Measurements from ENCODE around the gene MAFB.

The MAFB gene

DNA sequence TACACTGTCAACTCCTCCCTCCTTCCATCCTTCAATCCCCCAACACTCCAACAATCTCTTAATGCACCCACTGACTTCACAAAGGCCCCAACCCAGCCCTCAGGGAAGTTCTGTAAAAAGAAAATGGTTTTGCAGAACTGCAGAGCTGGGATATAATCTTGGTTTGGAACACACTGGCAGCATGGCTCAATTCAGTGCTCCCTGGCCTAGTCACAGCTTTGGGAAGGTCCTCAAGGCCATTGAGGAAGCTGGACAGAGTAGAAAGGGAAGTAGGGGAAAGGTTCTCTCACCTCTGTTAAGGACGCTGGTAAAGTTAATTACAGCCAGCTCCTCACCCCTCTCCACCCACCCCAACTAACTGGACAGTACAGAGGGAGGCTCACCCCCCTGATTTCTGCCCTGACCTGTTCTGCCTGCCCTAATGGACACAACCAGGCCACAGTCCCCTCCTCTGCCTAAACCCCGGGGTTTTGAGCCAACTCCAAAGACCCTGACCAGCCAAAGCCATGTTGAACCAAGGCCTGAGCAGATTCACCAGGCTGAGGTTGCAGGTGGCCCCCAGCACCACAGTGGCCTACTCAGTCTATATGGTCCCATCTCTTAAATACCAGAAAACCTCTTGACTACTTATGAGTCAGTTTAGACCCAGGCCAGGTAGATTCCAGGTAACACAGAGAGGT lies 49.2 kb downstream of the MAFB start:
- no peak for DNase-seq
- TF ChIP-seq, protein P1, sequence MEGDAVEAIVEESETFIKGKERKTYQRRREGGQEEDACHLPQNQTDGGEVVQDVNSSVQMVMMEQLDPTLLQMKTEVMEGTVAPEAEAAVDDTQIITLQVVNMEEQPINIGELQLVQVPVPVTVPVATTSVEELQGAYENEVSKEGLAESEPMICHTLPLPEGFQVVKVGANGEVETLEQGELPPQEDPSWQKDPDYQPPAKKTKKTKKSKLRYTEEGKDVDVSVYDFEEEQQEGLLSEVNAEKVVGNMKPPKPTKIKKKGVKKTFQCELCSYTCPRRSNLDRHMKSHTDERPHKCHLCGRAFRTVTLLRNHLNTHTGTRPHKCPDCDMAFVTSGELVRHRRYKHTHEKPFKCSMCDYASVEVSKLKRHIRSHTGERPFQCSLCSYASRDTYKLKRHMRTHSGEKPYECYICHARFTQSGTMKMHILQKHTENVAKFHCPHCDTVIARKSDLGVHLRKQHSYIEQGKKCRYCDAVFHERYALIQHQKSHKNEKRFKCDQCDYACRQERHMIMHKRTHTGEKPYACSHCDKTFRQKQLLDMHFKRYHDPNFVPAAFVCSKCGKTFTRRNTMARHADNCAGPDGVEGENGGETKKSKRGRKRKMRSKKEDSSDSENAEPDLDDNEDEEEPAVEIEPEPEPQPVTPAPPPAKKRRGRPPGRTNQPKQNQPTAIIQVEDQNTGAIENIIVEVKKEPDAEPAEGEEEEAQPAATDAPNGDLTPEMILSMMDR (IDR thresholded peaks at IDR 0.05; ENCODE audit: low read depth, low read length): no peak
- no peak overlapping the region for H3K4me3 ChIP-seq (ENCODE audit: low read depth, low read length)
- H3K9me3 ChIP-seq (ENCODE audit: severe bottlenecking): no peaks in the 10 kb centered on the region
- H3K27me3 ChIP-seq (ENCODE audit: insufficient read depth, low read depth, severe bottlenecking): peaks cover 79% of the 10 kb centered on the region
- no peaks in the 10 kb centered on the region for H3K36me3 ChIP-seq
- H3K27ac ChIP-seq: no peak overlapping the region

DNA sequence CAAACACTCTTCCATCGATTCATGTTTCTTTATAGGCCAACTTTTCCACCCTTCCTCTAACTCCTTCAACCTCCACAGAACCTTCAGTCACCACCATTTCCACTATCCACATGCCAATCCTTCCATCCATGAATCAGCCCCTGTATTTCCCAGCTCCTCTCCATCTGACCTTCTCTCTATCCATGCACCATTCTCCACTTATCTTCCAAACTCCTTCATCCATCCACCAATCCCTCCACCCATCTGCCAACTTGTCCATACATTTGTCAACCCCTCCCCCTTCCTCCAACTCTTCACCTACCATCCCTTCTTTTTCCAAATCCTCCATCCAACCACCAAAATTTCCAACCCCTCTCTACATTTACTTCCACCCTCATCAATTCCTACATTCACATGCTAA lies 49.9 kb downstream of the MAFB start:
- no peak overlapping the region for H3K27ac ChIP-seq
- DNase-seq: no peak
- TF ChIP-seq, protein P1 (IDR thresholded peaks at IDR 0.05; ENCODE audit: low read depth, low read length): no peak

DNA sequence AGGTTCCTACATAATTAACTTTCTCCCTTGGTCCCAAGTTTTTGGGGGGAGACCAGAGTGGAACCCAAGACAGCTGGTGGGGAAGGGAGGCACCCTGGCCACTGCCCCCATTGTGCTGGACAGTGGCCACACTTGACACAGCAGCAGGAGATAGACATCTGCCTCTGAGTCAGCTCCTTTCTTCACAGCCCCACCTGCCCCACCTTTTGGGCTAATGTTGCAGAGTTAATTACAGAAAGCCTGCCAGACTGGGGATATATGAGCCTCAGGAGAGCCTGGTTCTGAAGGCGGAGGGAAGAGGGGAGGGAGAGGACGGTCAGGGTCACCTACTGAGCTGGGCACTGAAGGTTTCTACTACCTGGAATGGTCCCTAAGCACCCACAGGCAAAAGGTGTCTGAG lies 50.6 kb downstream of the MAFB start:
- Histone ChIP-seq H3K9me3 (ENCODE audit: severe bottlenecking) (no peaks in the 10 kb centered on the region), H3K27ac (no peak overlapping the region), H3K27me3 (ENCODE audit: insufficient read depth, low read depth, severe bottlenecking) (peaks cover 76% of the 10 kb centered on the region), H3K4me3 (ENCODE audit: low read depth, low read length) (no peak overlapping the region), H3K36me3 (no peaks in the 10 kb centered on the region)
- DNase-seq: no peak
- TF ChIP-seq, protein P1 (IDR thresholded peaks at IDR 0.05; ENCODE audit: low read depth, low read length): no peak

More for the DNA sequence above, 49.9 kb downstream of the MAFB start:
- Histone ChIP-seq H3K9me3 (ENCODE audit: severe bottlenecking) (no peaks in the 10 kb centered on the region), H3K4me3 (ENCODE audit: low read depth, low read length) (no peak overlapping the region), H3K27me3 (ENCODE audit: insufficient read depth, low read depth, severe bottlenecking) (peaks cover 77% of the 10 kb centered on the region), H3K36me3 (no peaks in the 10 kb centered on the region)

DNA sequence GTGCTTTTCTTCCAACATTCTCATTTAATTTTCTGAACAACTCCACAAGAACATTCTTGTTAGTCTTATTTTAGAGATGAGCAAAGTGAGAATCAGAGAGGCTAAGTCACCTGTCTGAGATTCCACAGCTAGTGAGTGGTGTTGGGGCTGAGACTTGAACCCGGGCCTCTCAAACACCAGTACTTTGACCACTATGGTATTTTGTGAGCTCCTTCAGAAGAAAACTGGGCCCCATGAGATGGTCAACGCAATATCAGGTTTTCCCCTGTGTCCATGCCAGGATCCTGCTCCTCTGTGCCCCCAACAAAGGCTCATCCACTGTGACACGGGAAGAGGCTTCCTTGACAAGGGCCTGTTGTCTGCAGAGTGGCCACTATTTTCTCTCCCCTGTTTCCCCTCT lies 51.9 kb downstream of the MAFB start:
- H3K36me3 ChIP-seq: no peaks in the 10 kb centered on the region
- H3K27me3 ChIP-seq (ENCODE audit: insufficient read depth, low read depth, severe bottlenecking): peaks cover 73% of the 10 kb centered on the region
- no peaks in the 10 kb centered on the region for H3K9me3 ChIP-seq (ENCODE audit: severe bottlenecking)
- DNase-seq: no peak
- no peak overlapping the region for H3K4me3 ChIP-seq (ENCODE audit: low read depth, low read length)
- no peak overlapping the region for H3K27ac ChIP-seq
- TF ChIP-seq, protein P1 (IDR thresholded peaks at IDR 0.05; ENCODE audit: low read depth, low read length): no peak

DNA sequence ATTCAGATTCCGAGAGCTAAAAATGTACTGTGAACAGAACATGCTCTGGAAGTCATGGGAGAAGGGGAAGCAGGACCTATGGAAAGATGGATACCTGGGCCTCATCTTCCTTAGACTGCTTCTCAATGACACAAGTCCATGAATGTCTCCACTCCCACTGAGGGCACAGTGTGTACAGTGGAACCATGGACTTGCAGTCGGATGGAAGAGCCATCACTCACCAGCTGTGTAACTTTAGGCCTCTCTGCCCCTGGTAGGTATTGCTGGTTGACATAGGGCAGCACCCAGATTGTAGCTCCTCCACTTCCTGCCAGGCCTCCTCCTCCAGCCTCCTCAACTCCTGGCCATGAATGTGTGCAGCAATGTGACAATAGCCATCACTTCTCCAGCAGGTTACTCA lies 52.5 kb downstream of the MAFB start:
- no peaks in the 10 kb centered on the region for H3K9me3 ChIP-seq (ENCODE audit: severe bottlenecking)
- no peak for DNase-seq
- no peak overlapping the region for H3K27ac ChIP-seq
- H3K4me3 ChIP-seq (ENCODE audit: low read depth, low read length): no peak overlapping the region
- TF ChIP-seq, protein P1 (IDR thresholded peaks at IDR 0.05; ENCODE audit: low read depth, low read length): no peak
- peaks cover 74% of the 10 kb centered on the region for H3K27me3 ChIP-seq (ENCODE audit: insufficient read depth, low read depth, severe bottlenecking)
- H3K36me3 ChIP-seq: no peaks in the 10 kb centered on the region

DNA sequence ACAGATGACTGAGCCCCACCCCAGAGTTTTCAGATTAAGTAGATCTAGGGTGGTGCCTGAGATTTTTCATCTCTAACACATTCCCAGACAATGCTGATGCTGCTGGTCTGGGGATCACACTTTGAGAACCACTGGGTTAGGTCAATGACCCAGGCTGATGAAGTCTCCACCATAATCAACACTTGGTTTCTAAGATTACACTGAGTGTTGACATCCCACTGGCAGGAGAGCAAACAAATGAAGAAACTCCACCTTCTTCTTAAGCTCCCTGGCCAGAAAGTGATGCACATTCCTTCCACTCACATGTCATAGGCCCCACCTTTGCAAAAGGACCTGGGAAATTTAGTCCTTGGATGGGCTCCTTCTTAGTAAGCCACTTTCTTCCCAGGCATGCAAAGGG lies 53.1 kb downstream of the MAFB start:
- H3K9me3 ChIP-seq (ENCODE audit: severe bottlenecking): no peaks in the 10 kb centered on the region

More for the DNA sequence above, 53.1 kb downstream of the MAFB start:
- no peak for DNase-seq
- Histone ChIP-seq H3K27me3 (ENCODE audit: insufficient read depth, low read depth, severe bottlenecking) (peaks cover 75% of the 10 kb centered on the region), H3K36me3 (no peaks in the 10 kb centered on the region), H3K27ac (no peak overlapping the region), H3K4me3 (ENCODE audit: low read depth, low read length) (no peak overlapping the region)
- TF ChIP-seq, protein P1 (IDR thresholded peaks at IDR 0.05; ENCODE audit: low read depth, low read length): no peak
